ENCODE results near the gene CPED1. TPM values are rescaled to one million over a fixed set of nuclear protein-coding genes. Genes with fewer than 3 reads are reported as not detected.
"Not testable (repeated sequence)": the region's sequence is repeated elsewhere in the genome, so short reads cannot be mapped to it uniquely, and the experiment has no call there.

The CPED1 gene
- total RNA-seq, 1 experiment from 2014 or later: 0.44 TPM

- H3K9me3 Mint-ChIP-seq; POLR2A ChIA-PET; CTCF ChIA-PET; H3K27me3 Mint-ChIP-seq (ENCODE audit: low read depth); H3K27ac Mint-ChIP-seq; ATAC-seq; H3K4me3 Mint-ChIP-seq; H3K36me3 Mint-ChIP-seq; H3K4me1 Mint-ChIP-seq; DNase-seq (ENCODE audit: low spot score): not testable (repeated sequence)
These were observed 4.9 kb upstream of the CPED1 start for GRCh38 chr7:120983592-120983991.

DNA sequence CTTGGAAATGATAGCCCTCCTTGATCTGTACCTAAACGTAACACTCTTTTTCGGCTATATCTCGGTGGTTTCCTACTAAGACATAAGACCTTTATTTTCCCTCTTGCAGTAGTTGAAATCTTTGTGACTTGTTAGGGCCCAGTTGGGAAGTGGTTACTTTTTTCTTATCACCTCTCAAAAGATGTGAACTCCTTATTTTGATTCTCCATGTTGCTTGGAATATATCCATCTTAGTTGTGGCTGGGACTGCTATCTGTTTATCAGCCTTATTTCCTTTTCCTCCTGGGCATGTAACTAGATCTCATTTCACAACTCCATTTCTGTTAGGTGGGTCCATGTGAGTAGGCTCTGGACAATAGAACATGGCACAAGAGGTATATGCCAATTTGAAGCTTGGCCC lies 4.1 kb upstream of the CPED1 start:
- ATAC-seq (no peak), DNase-seq (ENCODE audit: low spot score) (no peak)
- TF ChIP-seq SP1 (CRISPR knock-in tag; conservative IDR thresholded peaks at IDR 0.05): no peak
- no peak for TF ChIP-seq ZNF423 (CRISPR knock-in tag; IDR thresholded peaks at IDR 0.05)
- TF ChIP-seq E2F1 (CRISPR knock-in tag; IDR thresholded peaks at IDR 0.05): no peak
- TF ChIP-seq, protein P1, sequence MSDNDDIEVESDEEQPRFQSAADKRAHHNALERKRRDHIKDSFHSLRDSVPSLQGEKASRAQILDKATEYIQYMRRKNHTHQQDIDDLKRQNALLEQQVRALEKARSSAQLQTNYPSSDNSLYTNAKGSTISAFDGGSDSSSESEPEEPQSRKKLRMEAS (CRISPR knock-in tag; IDR thresholded peaks at IDR 0.05): no peak
- TF ChIP-seq ZNF317 (CRISPR knock-in tag; IDR thresholded peaks at IDR 0.05; ENCODE audit: borderline replicate concordance, low read depth): no peak
- no peak for TF ChIP-seq PRRX2 (CRISPR knock-in tag; IDR thresholded peaks at IDR 0.05)
- no peak for TF ChIP-seq NFATC4 (CRISPR knock-in tag; IDR thresholded peaks at IDR 0.05)
- TF ChIP-seq ZMAT4 (CRISPR knock-in tag; IDR thresholded peaks at IDR 0.05): no peak
- TF ChIP-seq, protein P2, sequence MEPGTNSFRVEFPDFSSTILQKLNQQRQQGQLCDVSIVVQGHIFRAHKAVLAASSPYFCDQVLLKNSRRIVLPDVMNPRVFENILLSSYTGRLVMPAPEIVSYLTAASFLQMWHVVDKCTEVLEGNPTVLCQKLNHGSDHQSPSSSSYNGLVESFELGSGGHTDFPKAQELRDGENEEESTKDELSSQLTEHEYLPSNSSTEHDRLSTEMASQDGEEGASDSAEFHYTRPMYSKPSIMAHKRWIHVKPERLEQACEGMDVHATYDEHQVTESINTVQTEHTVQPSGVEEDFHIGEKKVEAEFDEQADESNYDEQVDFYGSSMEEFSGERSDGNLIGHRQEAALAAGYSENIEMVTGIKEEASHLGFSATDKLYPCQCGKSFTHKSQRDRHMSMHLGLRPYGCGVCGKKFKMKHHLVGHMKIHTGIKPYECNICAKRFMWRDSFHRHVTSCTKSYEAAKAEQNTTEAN (CRISPR knock-in tag; IDR thresholded peaks at IDR 0.05): no peak
- TF ChIP-seq CREM (CRISPR knock-in tag; IDR thresholded peaks at IDR 0.05): no peak
- TF ChIP-seq ZNF121 (CRISPR knock-in tag; IDR thresholded peaks at IDR 0.05): no peak
- no peak for TF ChIP-seq CDX4 (CRISPR knock-in tag; IDR thresholded peaks at IDR 0.05; ENCODE audit: borderline replicate concordance)
- no peak for TF ChIP-seq IRF2 (CRISPR knock-in tag; IDR thresholded peaks at IDR 0.05; ENCODE audit: borderline replicate concordance, low read depth)
- ChIA-PET POLR2A (no interaction called here), CTCF (no interaction called here)
- Mint-ChIP-seq H3K9me3 (no peaks in the 10 kb centered on the region), H3K4me1 (peaks cover 14% of the 10 kb centered on the region), H3K27ac (no peak overlapping the region), H3K4me3 (no peak overlapping the region), H3K27me3 (ENCODE audit: low read depth) (peaks cover 18% of the 10 kb centered on the region), H3K36me3 (no peaks in the 10 kb centered on the region)

DNA sequence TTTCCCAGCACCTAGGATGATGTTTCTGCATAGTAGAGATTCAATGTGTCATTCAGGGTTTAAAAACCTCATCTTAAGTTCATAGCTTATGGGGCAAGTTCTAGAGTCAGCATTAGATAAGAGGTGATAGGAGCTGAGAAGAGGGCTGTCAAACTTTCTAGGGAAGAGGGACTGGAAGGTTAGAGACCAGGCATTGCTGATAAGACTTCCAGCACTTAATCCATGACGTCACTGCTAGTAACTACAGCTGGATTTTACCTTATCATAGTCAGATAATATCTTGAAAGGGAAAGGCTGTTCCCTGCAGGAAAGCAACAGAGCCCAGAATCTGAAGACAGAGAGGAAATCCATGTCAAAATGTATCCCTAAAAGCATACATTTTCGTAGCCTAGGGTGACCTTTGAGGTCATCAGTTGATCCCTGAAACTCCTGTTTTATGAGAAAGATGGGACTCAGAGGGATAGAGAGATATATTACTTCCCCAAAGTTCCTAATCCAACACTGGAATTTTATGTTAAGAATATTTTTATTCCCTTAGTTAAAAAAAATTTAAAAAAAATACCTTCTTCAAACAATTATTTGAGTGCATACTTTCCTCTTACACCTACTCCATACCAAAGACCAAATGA lies 3.3 kb upstream of the CPED1 start:
- TF ChIP-seq ZNF138 (CRISPR knock-in tag; conservative IDR thresholded peaks at IDR 0.05) (no peak), MYBL2 (CRISPR knock-in tag; IDR thresholded peaks at IDR 0.05) (no peak), SMAD4 (CRISPR knock-in tag; IDR thresholded peaks at IDR 0.05) (no peak), ZNF121 (CRISPR knock-in tag; IDR thresholded peaks at IDR 0.05) (no peak), CBFB (CRISPR knock-in tag; IDR thresholded peaks at IDR 0.05; ENCODE audit: low read depth) (no peak)
- TF ChIP-seq, protein P1 (CRISPR knock-in tag; IDR thresholded peaks at IDR 0.05): no peak
- TF ChIP-seq, protein P3, sequence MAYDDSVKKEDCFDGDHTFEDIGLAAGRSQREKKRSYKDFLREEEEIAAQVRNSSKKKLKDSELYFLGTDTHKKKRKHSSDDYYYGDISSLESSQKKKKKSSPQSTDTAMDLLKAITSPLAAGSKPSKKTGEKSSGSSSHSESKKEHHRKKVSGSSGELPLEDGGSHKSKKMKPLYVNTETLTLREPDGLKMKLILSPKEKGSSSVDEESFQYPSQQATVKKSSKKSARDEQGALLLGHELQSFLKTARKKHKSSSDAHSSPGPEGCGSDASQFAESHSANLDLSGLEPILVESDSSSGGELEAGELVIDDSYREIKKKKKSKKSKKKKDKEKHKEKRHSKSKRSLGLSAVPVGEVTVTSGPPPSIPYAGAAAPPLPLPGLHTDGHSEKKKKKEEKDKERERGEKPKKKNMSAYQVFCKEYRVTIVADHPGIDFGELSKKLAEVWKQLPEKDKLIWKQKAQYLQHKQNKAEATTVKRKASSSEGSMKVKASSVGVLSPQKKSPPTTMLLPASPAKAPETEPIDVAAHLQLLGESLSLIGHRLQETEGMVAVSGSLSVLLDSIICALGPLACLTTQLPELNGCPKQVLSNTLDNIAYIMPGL (CRISPR knock-in tag; IDR thresholded peaks at IDR 0.05): no peak
- Mint-ChIP-seq H3K27ac (no peak overlapping the region), H3K36me3 (no peaks in the 10 kb centered on the region), H3K9me3 (no peaks in the 10 kb centered on the region), H3K4me3 (no peak overlapping the region), H3K27me3 (ENCODE audit: low read depth) (peaks cover 25% of the 10 kb centered on the region), H3K4me1 (peaks cover 14% of the 10 kb centered on the region)
- ChIA-PET CTCF (interaction anchor here (4.9 kb wide), 1 partner anchor 97 kb away, joined by 50 read pairs; no protein-coding TSS in a partner anchor), POLR2A (no interaction called here)
- ATAC-seq (no peak), DNase-seq (ENCODE audit: low spot score) (no peak)

All from WTC11 (cell line).